Measurements from ENCODE around the gene ALX3. TPM values are rescaled to one million over a fixed set of nuclear protein-coding genes. Genes with fewer than 3 reads are reported as not detected.

ALX3 gene
- total and polyA plus RNA-seq, 2 of the 4 experiments (the other 2 are of a cell fraction), result not detected

DNA sequence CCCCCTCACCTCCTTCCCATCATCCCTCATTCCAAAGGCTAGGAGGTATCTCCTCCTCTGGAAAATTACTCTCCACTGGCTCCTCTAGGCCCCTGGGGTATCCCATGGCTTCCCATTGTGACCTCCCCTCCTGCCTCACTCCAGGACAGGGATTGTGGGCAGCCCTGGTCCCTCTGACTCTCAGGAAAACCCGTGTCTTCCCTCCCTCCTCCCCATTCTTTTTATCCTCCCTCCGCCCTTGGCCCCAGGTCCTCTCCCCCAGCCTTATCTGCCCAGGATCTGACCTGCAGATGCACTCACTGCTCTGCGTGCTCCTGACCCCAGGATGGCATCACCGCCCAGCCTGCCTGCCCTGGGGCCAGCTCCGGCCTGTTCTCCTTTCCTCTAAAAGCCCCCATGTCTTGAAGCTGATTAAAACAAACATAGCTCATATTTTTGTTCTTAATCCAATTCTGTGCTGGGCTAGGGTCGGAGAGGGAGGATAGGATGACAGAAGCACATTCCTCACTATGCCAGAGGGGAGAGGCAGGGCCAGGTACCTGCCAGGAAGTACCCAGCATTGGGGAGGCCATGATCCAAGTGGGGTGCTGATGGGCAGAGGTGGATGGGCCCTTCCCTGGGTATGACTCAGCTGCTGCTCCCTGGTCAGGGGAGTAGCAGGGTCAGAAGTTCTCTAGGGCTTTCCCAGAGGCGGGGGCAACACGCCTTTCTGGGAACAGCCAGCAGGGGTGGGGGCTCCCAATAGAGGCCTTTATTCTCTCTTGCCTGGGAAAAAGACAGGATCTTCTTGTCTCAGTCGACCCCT lies 28.0 kb upstream of the ALX3 start (continued):
- TF ChIP-seq MXI1 (IDR thresholded peaks at IDR 0.05; ENCODE audit: borderline replicate concordance, low read depth, low read length) (no peak), POLR2A (IDR thresholded peaks at IDR 0.05; ENCODE audit: low read depth, low read length) (no peak), CEBPB (IDR thresholded peaks at IDR 0.05; ENCODE audit: low read depth, low read length) (no peak)

DNA sequence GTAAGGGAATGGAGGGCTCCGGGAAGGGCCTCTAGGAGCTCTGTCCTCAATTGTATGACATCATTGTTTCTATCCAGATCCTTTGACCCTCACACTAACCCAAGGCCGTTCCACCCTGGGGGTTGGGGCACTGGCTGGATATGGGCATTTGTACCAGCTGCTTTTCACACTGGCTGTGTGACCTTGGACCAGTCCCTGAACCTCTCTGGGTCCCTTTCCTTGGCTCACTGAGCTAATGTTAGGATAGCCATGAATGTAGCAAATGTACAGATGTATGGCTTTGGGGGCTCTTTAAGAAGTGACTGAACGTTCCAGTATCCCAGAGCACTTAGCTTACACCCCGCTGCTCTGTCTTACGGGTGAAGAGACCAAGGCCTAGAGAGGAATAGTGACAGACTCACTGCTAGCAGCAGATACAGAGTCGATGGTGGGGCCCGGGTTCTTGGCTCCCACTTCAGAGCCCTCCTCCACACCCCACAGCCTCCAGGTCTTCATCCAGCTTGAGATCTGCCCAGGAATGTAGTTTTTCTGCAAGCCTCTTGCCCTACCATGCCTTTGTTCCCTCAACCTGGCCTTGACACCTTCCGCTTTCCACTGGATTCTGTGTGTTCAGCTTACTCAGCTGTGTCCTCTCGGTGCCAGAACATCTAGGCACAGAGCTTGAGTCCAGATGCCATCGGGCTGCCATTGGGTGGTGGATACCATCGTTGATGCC lies 27.2 kb upstream of the ALX3 start:
- no peak overlapping the region for H3K4ac ChIP-seq (ENCODE audit: low read depth, low read length)
- H4K5ac ChIP-seq (ENCODE audit: low read depth, low read length), result no peak overlapping the region
- no peak overlapping the region for H3K18ac ChIP-seq (ENCODE audit: low read depth, low read length)
- ChIA-PET POLR2A (ENCODE audit: unreplicated experiment) (no interaction called here), CTCF (interaction anchor here (1.3 kb wide), 1 partner anchor 9 kb away, joined by 4 read pairs; no protein-coding TSS in a partner anchor)
- dilution Hi-C loops (cut with HindIII; ENCODE audit: low sequenced_read_pairs, unreplicated experiment) (no loop called here), intact Hi-C loops (cut with micrococcal nuclease) (no loop called here), in situ Hi-C loops (cut with MboI; ENCODE audit: low sequenced_read_pairs) (no loop called here)
- ATAC-seq (ENCODE audit: low read depth), result no peak
- no peak overlapping the region for H2AK5ac ChIP-seq (ENCODE audit: low read depth, low read length)
- H4K8ac ChIP-seq (ENCODE audit: low read depth in 2 of 2, low read length in 2 of 2), result no peak overlapping the region
- no peaks in the 10 kb centered on the region; the same call in 1 of the 2 replicates for H3K4me1 ChIP-seq (ENCODE audit: control insufficient read depth, insufficient read depth, low read length)
- H3K36me3 ChIP-seq (ENCODE audit: control insufficient read depth, insufficient read depth, low read length), result no peaks in the 10 kb centered on the region
- BruUV-seq (replicated peaks), result no TSS peak
- H2BK15ac ChIP-seq (ENCODE audit: low read depth, low read length), result no peak overlapping the region
- no peak overlapping the region for H3K4me3 ChIP-seq (ENCODE audit: insufficient read depth, low read depth, low read length)
- no peak overlapping the region for H2BK5ac ChIP-seq (ENCODE audit: low read depth, low read length, poor library complexity, severe bottlenecking)
- no peak overlapping the region for H2BK20ac ChIP-seq (ENCODE audit: low read depth, low read length)
- no peak overlapping the region for H3K9ac ChIP-seq (ENCODE audit: low read depth, low read length)
- peaks cover 3% of the 10 kb centered on the region for H3K9me3 ChIP-seq (ENCODE audit: control insufficient read depth, insufficient read depth, low read length)
- H3K9me1 ChIP-seq (ENCODE audit: insufficient read depth, low read length), result no peaks in the 10 kb centered on the region; the same call in 1 of the 2 replicates
- no peak for TF ChIP-seq BHLHE40 (IDR thresholded peaks at IDR 0.05; ENCODE audit: low read depth, low read length)
- H3K4me2 ChIP-seq (ENCODE audit: low read depth, low read length), result no peak overlapping the region
- H4K91ac ChIP-seq (ENCODE audit: insufficient read depth, low read depth, low read length), result no peak overlapping the region
- peaks cover 59% of the 10 kb centered on the region for H3K27me3 ChIP-seq (ENCODE audit: control insufficient read depth, insufficient read depth, low read length)
- H3K27ac ChIP-seq (ENCODE audit: insufficient read depth, low read length), result no peak overlapping the region
- no peak overlapping the region for H2BK120ac ChIP-seq (ENCODE audit: low read depth, low read length)
- no peak overlapping the region for H2AK9ac ChIP-seq (replicated peaks; ENCODE audit: low read depth, low read length, poor library complexity)
- no peaks in the 10 kb centered on the region for H3K79me1 ChIP-seq (ENCODE audit: low read depth in 1 of 2, low read length in 2 of 2)
- H3K56ac ChIP-seq (ENCODE audit: extremely low read depth, insufficient read depth, low read length), result no peak overlapping the region
- H4K20me1 ChIP-seq (ENCODE audit: insufficient read depth, low read length), result no peaks in the 10 kb centered on the region
- no peak overlapping the region for H3K23ac ChIP-seq (ENCODE audit: low read depth, low read length)
- no peak overlapping the region for H2AFZ ChIP-seq (replicated peaks; ENCODE audit: low read length, poor library complexity)
- 79% methylated on average over 4 of the region's 11 CpGs; no CpG with 5 or more reads in 1 of the 2 experiments for WGBS, 2 experiments (ENCODE audit: extremely low coverage in 2 of 2, insufficient read length in 1 of 2)
- H3K14ac ChIP-seq (replicated peaks; ENCODE audit: low read depth, low read length), result no peak overlapping the region
- no peak for DNase-seq
